Erythroblast (primary cell): ENCODE results near the gene NISCH.

ENCODE experiments used
- GATA1 ChIP-seq: IDR thresholded peaks from 2 replicates; pipeline ENCODE4 v1.6.1; 2011; ENCODE audit warnings: low read depth, mild to moderate bottlenecking, control low read depth, low read length, moderate library complexity
- POLR2A ChIP-seq: IDR thresholded peaks from 2 replicates; pipeline ENCODE4 v1.6.1; 2011; ENCODE audit warnings: mild to moderate bottlenecking, low read length

DNA sequence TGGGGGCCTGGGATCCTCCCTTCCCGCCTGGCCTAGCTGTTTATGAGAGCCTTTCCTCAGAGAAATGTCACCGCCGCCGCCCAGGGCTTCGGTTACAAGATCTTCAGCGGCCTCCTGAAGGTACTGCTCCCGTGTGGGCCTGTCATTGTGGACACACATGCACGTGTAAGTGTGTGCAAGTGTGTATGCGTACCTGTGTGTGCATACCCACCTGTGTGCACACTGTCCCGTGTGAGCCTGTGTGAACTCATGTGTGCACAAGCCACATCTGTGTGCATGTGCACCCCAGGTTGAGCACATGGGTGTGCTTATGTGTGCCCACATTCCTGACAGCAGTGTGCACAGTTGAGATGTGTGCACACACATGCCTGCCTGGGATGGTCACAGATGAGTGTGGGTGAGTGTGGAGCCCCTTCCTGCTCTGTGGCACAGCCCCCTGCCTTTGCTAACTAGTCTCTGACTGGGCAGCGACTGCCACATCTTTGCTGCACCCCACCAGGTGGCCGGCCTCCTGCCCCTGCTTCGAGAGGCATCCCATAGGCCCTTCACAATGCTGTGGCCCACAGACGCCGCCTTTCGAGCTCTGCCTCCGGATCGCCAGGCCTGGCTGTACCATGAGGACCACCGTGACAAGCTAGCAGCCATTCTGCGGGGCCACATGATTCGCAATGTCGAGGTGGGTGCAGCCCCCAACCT, 64.2 kb downstream of the NISCH start:
- TF ChIP-seq POLR2A (no peak), GATA1 (no peak)
